IPS-15b (cell line): ENCODE measurements around the gene CCDC197.

Experiments used
- H3K27me3 ChIP-seq: one replicate; pipeline ENCODE4 v1.6.1; 2013; ENCODE audit warnings: low read length; ENCODE audit not compliant: control insufficient read depth, insufficient read depth
- H3K36me3 ChIP-seq: one replicate; pipeline ENCODE4 v1.6.1; 2013; ENCODE audit warnings: low read length; ENCODE audit not compliant: control insufficient read depth, insufficient read depth
- H3K4me1 ChIP-seq: one replicate; pipeline ENCODE4 v1.6.1; 2013; ENCODE audit warnings: mild to moderate bottlenecking, low read length; ENCODE audit not compliant: control insufficient read depth, insufficient read depth
- H3K4me3 ChIP-seq: one replicate; pipeline ENCODE4 v1.5.1; 2013; ENCODE audit warnings: low read depth, low read length
- H3K9ac ChIP-seq: one replicate; pipeline ENCODE4 v1.6.1; 2013; ENCODE audit warnings: low read depth, mild to moderate bottlenecking, low read length
- H3K9me3 ChIP-seq: one replicate; pipeline ENCODE4 v1.6.1; 2013; ENCODE audit warnings: mild to moderate bottlenecking, low read length; ENCODE audit not compliant: control insufficient read depth, insufficient read depth

Gene CCDC197

GRCh38 chr14:93984070-93984469 lies 13.0 kb upstream of the CCDC197 start:
- Histone ChIP-seq H3K4me1 (peaks cover 3% of the 10 kb centered on the region), H3K9ac (no peak overlapping the region), H3K4me3 (no peak overlapping the region), H3K9me3 (no peaks in the 10 kb centered on the region), H3K36me3 (no peaks in the 10 kb centered on the region), H3K27me3 (no peaks in the 10 kb centered on the region)

DNA sequence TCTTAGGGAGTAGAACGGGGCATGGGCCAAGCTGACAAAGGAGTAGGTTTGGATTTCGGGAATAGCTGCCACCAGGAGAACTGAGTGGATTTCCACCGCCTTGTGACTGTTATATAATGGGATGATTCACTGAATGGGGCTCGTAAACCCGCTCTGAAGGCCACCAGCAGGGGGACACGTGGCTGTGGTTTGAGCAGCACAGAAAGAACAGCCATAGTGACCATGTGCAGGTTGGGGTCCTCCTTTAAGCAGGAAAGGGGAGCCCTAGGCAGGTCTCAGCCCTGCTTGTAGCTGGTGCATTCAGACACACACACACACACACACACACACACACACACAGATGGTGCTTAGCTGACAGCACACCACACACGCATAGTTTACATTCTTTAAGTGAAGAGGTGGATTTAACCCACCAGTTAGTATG lies 12.1 kb upstream of the CCDC197 start:
- no peaks in the 10 kb centered on the region for H3K36me3 ChIP-seq
- H3K9ac ChIP-seq: no peak overlapping the region
- H3K4me3 ChIP-seq: no peak overlapping the region
- peaks cover 3% of the 10 kb centered on the region for H3K4me1 ChIP-seq
- H3K27me3 ChIP-seq: no peaks in the 10 kb centered on the region
- H3K9me3 ChIP-seq: no peaks in the 10 kb centered on the region

DNA sequence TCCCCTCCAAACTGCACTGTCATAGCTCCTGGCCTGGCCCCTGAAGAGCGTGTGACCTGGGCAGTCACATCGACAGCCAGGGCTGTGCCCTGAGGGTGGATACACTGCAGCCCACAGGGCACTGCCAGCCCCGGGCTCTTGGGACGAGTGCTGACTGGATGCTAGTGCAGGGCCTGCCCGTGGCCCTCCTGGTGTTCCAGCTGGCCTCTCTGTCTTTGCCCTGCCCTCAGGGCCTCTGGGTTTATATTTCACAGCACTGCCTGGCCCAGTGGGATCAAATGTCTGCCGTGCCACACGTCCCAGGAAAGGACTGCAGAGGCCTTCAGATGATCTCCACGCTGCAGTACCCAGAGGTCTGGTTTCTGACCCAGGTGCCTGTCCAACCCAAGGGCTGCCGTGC lies 10.1 kb upstream of the CCDC197 start:
- Histone ChIP-seq H3K9me3 (no peaks in the 10 kb centered on the region), H3K27me3 (no peaks in the 10 kb centered on the region), H3K4me1 (peaks cover 3% of the 10 kb centered on the region), H3K4me3 (no peak overlapping the region), H3K36me3 (no peaks in the 10 kb centered on the region), H3K9ac (no peak overlapping the region)

- H3K4me3 ChIP-seq: no peak overlapping the region
- H3K4me1 ChIP-seq: peaks cover 3% of the 10 kb centered on the region
- no peaks in the 10 kb centered on the region for H3K9me3 ChIP-seq
- H3K27me3 ChIP-seq: no peaks in the 10 kb centered on the region
- H3K36me3 ChIP-seq: no peaks in the 10 kb centered on the region
- no peak overlapping the region for H3K9ac ChIP-seq
These were observed 9.7 kb upstream of the CCDC197 start for GRCh38 chr14:93987376-93987775.

DNA sequence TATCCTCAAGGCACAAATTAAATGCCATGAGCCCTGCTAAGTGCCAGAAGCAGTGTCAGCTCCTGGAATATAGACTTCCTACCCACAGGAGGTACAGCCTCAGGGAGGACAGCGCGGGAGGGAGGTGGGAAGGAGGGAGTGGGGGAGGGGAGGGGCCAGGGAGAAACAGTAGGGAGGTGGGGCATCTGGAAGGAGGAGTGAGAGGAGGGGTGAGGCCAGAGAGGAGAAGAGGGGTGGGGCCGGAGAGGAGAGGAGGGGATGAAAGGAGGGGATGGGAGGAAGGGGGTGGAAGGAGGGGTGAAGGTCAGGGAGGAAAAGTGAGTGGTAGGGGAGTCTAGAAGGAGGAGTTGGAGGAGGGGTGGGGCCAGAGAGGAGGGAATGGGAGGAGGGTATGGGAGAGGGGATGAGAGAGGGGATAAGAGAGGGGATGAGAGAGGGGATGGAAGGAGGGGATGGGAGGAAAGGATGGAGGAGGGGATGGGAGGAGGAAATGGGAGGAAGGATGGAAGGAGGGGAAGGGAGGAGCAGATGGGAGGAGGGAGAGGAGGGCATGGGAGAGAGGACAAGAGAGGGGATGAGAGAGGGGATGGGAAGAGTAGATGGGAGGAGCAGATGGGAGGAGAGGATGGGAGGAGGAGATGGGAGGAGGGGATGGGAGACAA lies 9.2 kb upstream of the CCDC197 start:
- Histone ChIP-seq H3K4me1 (peaks cover 3% of the 10 kb centered on the region), H3K9ac (no peak overlapping the region), H3K36me3 (no peaks in the 10 kb centered on the region), H3K27me3 (no peaks in the 10 kb centered on the region), H3K9me3 (no peaks in the 10 kb centered on the region), H3K4me3 (no peak overlapping the region)

DNA sequence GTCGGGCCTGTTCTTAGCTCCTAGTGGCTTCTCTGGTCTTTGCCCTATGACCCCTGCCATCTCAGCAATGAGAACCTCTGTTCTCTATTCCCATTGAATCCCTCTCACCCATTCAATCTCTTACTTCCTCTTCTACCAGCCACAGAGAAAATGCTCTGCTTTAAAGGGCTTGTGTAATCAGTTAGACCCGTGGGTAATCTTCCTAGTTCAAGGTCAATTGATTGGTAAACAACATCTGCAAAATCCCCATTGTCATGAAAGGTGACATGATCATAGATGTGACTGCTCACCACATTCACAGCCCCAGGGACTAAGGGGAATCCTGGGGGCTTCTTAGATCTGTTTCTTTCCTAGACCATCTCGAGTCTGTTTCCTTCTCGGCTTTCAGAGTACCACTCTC lies 7.2 kb upstream of the CCDC197 start:
- Histone ChIP-seq H3K36me3 (no peaks in the 10 kb centered on the region), H3K9me3 (no peaks in the 10 kb centered on the region), H3K4me1 (no peaks in the 10 kb centered on the region), H3K9ac (no peak overlapping the region), H3K27me3 (no peaks in the 10 kb centered on the region), H3K4me3 (no peak overlapping the region)

DNA sequence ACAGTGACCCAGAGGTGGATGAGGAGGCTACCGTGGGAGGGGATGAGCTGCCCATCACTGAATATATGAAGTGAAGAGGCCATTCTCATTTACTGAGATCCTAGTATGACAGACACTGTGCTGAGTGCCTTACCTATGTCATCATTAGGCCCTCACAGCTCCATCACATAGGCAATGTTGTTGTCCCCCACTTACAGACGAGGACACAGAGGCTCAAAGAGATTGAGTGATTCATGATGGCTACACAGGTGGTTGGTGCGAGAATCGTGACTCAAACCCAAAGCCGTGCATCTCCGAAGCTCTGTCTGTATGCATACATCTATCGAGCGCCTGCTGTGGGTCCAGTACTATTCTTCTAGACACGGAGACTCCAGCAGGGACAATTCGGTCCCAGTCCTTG lies 5.9 kb upstream of the CCDC197 start:
- Histone ChIP-seq H3K9ac (no peak overlapping the region), H3K4me3 (no peak overlapping the region), H3K9me3 (no peaks in the 10 kb centered on the region), H3K4me1 (no peaks in the 10 kb centered on the region), H3K36me3 (no peaks in the 10 kb centered on the region), H3K27me3 (no peaks in the 10 kb centered on the region)

GRCh38 chr14:93991649-93992048 lies 5.5 kb upstream of the CCDC197 start:
- H3K4me3 ChIP-seq: no peak overlapping the region
- no peaks in the 10 kb centered on the region for H3K9me3 ChIP-seq
- no peaks in the 10 kb centered on the region for H3K4me1 ChIP-seq
- H3K9ac ChIP-seq: no peak overlapping the region
- H3K27me3 ChIP-seq: no peaks in the 10 kb centered on the region
- H3K36me3 ChIP-seq: no peaks in the 10 kb centered on the region

DNA sequence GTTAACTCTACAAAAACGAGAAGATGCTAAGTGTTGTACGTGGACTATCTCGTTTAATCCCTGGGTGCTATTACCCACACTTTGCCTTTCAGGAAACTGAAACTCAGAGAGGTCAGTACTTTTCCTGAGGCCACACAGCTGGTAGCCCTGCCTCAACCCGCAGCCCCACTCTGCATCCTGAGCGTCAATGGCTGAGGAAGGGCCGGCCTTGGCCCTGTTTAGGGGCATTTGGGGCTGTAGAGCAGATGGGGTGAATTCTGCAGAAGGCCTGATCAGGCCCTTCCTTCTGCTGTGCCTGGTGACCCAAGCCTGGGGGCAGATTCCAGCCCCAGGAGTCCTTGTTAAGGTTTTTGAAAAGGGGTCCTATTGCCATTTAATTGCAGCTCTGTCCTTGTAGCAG lies 3.7 kb upstream of the CCDC197 start:
- Histone ChIP-seq H3K36me3 (no peaks in the 10 kb centered on the region), H3K4me1 (no peaks in the 10 kb centered on the region), H3K9me3 (no peaks in the 10 kb centered on the region), H3K4me3 (no peak overlapping the region), H3K9ac (no peak overlapping the region), H3K27me3 (no peaks in the 10 kb centered on the region)

GRCh38 chr14:93994919-93995682 lies 2.0 kb upstream of the CCDC197 start:
- no peak overlapping the region for H3K9ac ChIP-seq
- no peaks in the 10 kb centered on the region for H3K9me3 ChIP-seq
- H3K27me3 ChIP-seq: no peaks in the 10 kb centered on the region
- no peaks in the 10 kb centered on the region for H3K4me1 ChIP-seq
- no peaks in the 10 kb centered on the region for H3K36me3 ChIP-seq
- no peak overlapping the region for H3K4me3 ChIP-seq

DNA sequence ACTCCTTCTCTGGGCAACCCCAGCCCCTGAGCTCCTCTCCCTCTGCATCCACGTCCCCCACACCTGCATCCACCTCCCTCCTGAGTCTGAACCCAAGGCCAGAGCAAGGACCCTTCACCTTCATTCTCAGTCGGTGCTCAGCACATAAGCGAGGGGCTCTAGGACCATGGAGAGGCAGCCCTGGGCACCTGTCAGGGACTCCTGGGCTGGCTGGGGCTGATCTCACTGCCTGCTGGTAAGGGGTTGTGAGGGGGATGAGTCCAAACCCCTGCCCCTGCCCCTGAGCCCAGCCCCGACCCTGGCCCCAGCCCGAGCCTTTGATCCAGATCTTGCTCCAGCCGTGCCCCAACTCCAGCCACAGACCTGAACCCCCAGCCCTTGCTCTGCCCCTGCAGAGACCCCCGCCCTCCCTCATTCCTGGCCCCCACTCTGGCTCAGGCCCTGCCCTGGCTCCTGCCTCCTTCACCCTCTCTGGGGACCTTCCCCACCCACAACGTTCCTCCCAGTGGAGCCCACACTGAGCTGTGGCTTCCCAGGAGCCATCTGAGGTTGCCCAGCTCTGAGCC lies 888 bp upstream of the CCDC197 start:
- H3K9ac ChIP-seq: no peak overlapping the region
- H3K27me3 ChIP-seq: no peaks in the 10 kb centered on the region
- H3K4me3 ChIP-seq: no peak overlapping the region
- H3K9me3 ChIP-seq: no peaks in the 10 kb centered on the region
- H3K4me1 ChIP-seq: no peaks in the 10 kb centered on the region
- H3K36me3 ChIP-seq: no peaks in the 10 kb centered on the region
